ENCODE results near the gene TBC1D22B.
"Not testable (repeated sequence)": the region's sequence is repeated elsewhere in the genome, so short reads cannot be mapped to it uniquely, and the experiment has no call there.

The TBC1D22B gene

DNA sequence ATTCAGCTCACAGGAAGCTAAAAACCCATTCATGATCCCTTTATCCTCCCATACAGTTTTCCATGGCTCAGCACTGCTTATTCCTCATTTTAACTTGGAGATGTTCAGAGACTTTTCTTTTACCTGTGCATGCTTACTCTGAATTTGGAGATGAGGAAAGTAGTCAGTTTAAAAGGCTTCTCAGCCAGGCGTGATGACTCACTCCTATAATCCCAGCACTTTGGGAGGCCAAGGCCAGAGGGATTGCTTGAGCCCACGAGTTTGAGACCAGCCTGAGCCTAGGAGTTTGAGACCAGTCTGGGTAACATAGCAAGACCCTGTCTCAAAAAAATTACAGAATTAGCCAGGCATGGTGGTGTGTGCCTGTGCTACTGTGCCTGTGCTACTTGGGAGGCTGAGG, 30.7 kb downstream of the TBC1D22B start:
- H3K4me3 ChIP-seq (ENCODE audit: low read depth, low read length): no peak overlapping the region
- DNase-seq (ENCODE audit: low read depth): no peak
- TF ChIP-seq, protein P1, sequence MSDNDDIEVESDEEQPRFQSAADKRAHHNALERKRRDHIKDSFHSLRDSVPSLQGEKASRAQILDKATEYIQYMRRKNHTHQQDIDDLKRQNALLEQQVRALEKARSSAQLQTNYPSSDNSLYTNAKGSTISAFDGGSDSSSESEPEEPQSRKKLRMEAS (IDR thresholded peaks at IDR 0.05; ENCODE audit: low read depth, low read length): no peak
- TF ChIP-seq POLR2A (IDR thresholded peaks at IDR 0.05; ENCODE audit: extremely low read depth, insufficient read length): no peak
- TF ChIP-seq, protein P2, sequence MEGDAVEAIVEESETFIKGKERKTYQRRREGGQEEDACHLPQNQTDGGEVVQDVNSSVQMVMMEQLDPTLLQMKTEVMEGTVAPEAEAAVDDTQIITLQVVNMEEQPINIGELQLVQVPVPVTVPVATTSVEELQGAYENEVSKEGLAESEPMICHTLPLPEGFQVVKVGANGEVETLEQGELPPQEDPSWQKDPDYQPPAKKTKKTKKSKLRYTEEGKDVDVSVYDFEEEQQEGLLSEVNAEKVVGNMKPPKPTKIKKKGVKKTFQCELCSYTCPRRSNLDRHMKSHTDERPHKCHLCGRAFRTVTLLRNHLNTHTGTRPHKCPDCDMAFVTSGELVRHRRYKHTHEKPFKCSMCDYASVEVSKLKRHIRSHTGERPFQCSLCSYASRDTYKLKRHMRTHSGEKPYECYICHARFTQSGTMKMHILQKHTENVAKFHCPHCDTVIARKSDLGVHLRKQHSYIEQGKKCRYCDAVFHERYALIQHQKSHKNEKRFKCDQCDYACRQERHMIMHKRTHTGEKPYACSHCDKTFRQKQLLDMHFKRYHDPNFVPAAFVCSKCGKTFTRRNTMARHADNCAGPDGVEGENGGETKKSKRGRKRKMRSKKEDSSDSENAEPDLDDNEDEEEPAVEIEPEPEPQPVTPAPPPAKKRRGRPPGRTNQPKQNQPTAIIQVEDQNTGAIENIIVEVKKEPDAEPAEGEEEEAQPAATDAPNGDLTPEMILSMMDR (IDR thresholded peaks at IDR 0.05; ENCODE audit: low read depth, low read length): no peak
- TF ChIP-seq MYC (IDR thresholded peaks at IDR 0.05; ENCODE audit: low read depth, low read length): no peak

DNA sequence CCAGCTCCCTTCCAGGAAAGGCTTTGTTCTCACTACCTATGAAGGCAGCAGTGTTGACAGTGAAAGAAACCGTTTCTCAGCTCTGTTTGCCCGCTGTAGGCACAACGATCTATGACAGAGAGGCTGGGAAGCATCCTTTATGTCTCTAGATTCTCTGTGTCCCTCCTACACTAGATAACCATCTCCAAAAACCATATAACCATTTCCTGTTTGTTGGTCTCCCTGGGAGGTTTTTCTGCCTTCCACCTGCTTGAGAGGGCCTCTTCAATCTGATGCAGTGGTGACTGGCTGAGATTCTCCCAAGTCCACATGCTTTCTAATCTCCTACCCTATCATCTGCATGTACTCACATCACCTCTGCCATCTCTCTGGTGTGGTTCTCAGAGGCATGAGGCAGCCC, 32.4 kb downstream of the TBC1D22B start:
- no peak for DNase-seq (ENCODE audit: low read depth)
- H3K4me3 ChIP-seq (ENCODE audit: low read depth, low read length): no peak overlapping the region
- TF ChIP-seq, protein P2 (IDR thresholded peaks at IDR 0.05; ENCODE audit: low read depth, low read length): no peak
- TF ChIP-seq POLR2A (IDR thresholded peaks at IDR 0.05; ENCODE audit: extremely low read depth, insufficient read length) (no peak), MYC (IDR thresholded peaks at IDR 0.05; ENCODE audit: low read depth, low read length) (no peak)
- TF ChIP-seq, protein P1 (IDR thresholded peaks at IDR 0.05; ENCODE audit: low read depth, low read length): no peak

DNA sequence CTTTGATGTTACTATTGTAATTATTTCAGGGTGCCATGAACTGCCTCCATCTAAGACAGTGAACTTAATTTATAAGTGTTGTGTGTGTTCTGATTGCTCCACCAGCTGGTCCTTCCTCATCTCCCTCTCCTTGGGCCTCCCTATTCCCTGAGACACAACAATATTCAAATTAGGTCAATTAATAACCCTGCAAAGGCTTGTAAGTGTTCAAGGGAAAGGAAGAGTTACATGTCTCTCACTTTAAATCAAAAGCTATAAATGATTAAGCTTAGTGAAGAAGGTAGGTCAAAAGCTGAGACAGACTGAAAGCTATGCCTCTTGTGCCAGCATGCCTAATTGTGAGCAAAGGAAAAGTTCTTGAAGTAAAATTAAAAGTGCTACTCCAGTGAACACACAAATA, 35.9 kb downstream of the TBC1D22B start:
- H3K4me3 ChIP-seq (ENCODE audit: low read depth, low read length): no peak overlapping the region
- TF ChIP-seq, protein P2 (IDR thresholded peaks at IDR 0.05; ENCODE audit: low read depth, low read length): no peak
- TF ChIP-seq POLR2A (IDR thresholded peaks at IDR 0.05; ENCODE audit: extremely low read depth, insufficient read length) (no peak), MYC (IDR thresholded peaks at IDR 0.05; ENCODE audit: low read depth, low read length) (no peak)
- TF ChIP-seq, protein P1 (IDR thresholded peaks at IDR 0.05; ENCODE audit: low read depth, low read length): no peak
- no peak for DNase-seq (ENCODE audit: low read depth)

DNA sequence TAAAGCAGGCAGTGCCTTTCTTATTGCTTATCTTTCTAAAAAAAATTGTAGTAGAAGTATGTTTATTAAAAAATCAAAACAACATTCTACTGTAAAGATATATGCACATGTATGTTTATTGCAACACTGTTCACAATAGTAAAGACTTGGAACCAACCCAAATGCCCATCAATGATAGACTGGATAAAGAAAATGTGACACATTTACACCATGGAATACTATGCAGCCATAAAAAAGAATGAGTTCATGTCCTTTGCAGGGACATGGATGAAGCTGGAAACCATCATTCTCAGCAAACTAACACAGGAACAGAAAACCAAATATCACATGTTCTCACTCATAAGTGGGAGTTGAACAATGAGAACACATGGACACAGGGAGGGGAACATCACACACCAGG, 40.1 kb downstream of the TBC1D22B start:
- not testable (repeated sequence) for DNase-seq (ENCODE audit: low read depth)

DNA sequence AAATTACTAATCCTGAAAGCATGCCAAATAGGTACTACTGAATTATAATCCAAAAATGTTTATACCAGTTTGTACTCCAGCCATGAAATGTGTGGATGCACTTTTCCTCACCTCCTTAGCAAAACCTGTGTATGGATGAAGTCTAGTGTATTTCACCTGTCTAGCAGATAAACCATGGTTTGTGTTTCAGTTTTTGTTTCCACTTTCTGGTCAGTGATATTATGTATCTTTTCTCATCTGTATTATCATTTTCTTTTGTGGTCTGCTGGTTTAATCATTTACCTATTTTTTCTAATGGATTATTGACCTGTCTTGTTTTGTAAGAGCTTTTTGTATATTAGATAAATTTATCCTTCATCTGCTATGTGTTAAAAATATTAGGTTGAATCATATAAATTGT, 41.4 kb downstream of the TBC1D22B start:
- H3K4me3 ChIP-seq (ENCODE audit: low read depth, low read length): no peak overlapping the region
- TF ChIP-seq, protein P2 (IDR thresholded peaks at IDR 0.05; ENCODE audit: low read depth, low read length): no peak
- TF ChIP-seq MYC (IDR thresholded peaks at IDR 0.05; ENCODE audit: low read depth, low read length) (no peak), POLR2A (IDR thresholded peaks at IDR 0.05; ENCODE audit: extremely low read depth, insufficient read length) (no peak)
- TF ChIP-seq, protein P1 (IDR thresholded peaks at IDR 0.05; ENCODE audit: low read depth, low read length): no peak
- DNase-seq (ENCODE audit: low read depth): no peak

More for the DNA sequence above, 40.1 kb downstream of the TBC1D22B start:
- H3K4me3 ChIP-seq (ENCODE audit: low read depth, low read length): not testable (repeated sequence)

DNA sequence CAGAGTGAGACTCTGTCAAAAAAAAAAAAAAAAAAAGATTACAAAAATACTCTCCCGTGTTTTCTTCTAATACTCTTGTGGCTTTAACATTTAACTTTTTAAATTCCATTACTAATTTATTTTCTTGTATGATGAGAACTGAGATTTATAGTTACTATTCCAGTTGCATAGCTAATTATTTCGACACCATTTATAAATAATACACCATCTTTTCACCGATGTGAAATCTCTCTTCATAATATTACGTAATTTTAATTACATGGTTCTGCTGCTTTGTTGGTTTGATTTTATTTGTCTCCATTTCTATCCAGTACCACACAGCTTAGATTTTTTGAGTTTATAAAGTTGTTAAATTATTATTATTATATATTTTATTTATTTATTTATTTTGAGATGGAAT, 42.4 kb downstream of the TBC1D22B start:
- DNase-seq (ENCODE audit: low read depth): no peak
- H3K4me3 ChIP-seq (ENCODE audit: low read depth, low read length): no peak overlapping the region
- TF ChIP-seq POLR2A (IDR thresholded peaks at IDR 0.05; ENCODE audit: extremely low read depth, insufficient read length) (no peak), MYC (IDR thresholded peaks at IDR 0.05; ENCODE audit: low read depth, low read length) (no peak)
- TF ChIP-seq, protein P1 (IDR thresholded peaks at IDR 0.05; ENCODE audit: low read depth, low read length): no peak
- TF ChIP-seq, protein P2 (IDR thresholded peaks at IDR 0.05; ENCODE audit: low read depth, low read length): no peak
